GM12878 (cell line): ENCODE results near the gene HNRNPH3.

Experiments
- ATF7 ChIP-seq: fragments of 450-650 bp; IDR thresholded peaks from 2 replicates; pipeline ENCODE4 v1.6.1; 2016; ENCODE audit warnings: low read depth, mild to moderate bottlenecking
- BCLAF1 ChIP-seq: fragments of 450-650 bp; IDR thresholded peaks from 2 replicates; pipeline ENCODE4 v1.6.1; 2017; ENCODE audit warnings: antibody characterized with exemption, mild to moderate bottlenecking, moderate library complexity
- BHLHE40 ChIP-seq, 2 experiments: fragments of 450-650 bp in 1 of 2; IDR thresholded peaks; 2 replicates each; pipeline ENCODE4 v1.6.1; 2011 to 2017; ENCODE audit warnings: low read depth in 2 of 2, borderline replicate concordance in 1 of 2, improper control_type of control experiment in 1 of 2, low read length in 1 of 2, mild to moderate bottlenecking in 1 of 2
- CTCF ChIP-seq, 3 experiments: IDR thresholded peaks in 2 of 3; conservative IDR thresholded peaks in 1 of 3; 2 replicates each; pipeline ENCODE4 v1.5.1; 2011; ENCODE audit warnings: low read depth in 3 of 3, low read length in 3 of 3, mild to moderate bottlenecking in 3 of 3, control low read depth in 2 of 3, moderate library complexity in 2 of 3, inconsistent platforms in 1 of 3, mixed read lengths in 1 of 3; ENCODE audit not compliant: control insufficient read depth in 2 of 3, insufficient read depth in 1 of 3; ENCODE audit errors: extremely low read depth in 1 of 3
- EZH2 ChIP-seq: IDR thresholded peaks from 2 replicates; pipeline ENCODE4 v1.6.1; 2012; ENCODE audit warnings: low read depth, mild to moderate bottlenecking, control low read depth, inconsistent platforms, low read length, borderline replicate concordance; ENCODE audit not compliant: control insufficient read depth
- FOS ChIP-seq: IDR thresholded peaks from 3 replicates; pipeline ENCODE4 v1.6.1; 2011; ENCODE audit warnings: borderline replicate concordance; ENCODE audit not compliant: insufficient read length; ENCODE audit errors: extremely low read depth
- MAX ChIP-seq: IDR thresholded peaks from 2 replicates; pipeline ENCODE4 v1.6.1; 2012; ENCODE audit warnings: low read depth, low read length, improper control_type of control experiment
- NFYB ChIP-seq: IDR thresholded peaks from 2 replicates; pipeline ENCODE4 v1.6.1; 2011; ENCODE audit warnings: low read depth, mild to moderate bottlenecking, low read length, improper control_type of control experiment, moderate library complexity; ENCODE audit not compliant: insufficient read depth
- POLR2A ChIP-seq: IDR thresholded peaks from 2 replicates; pipeline ENCODE4 v1.6.1; 2011; ENCODE audit warnings: low read depth, mild to moderate bottlenecking, low read length
- POLR2AphosphoS5 ChIP-seq: IDR thresholded peaks from 2 replicates; pipeline ENCODE4 v1.6.1; 2011; ENCODE audit warnings: mild to moderate bottlenecking, low read length, inconsistent platforms
- RUNX3 ChIP-seq: IDR thresholded peaks from 2 replicates; pipeline ENCODE4 v1.6.1; 2012; ENCODE audit warnings: low read length, inconsistent platforms
- TF ChIP-seq, protein P1 (sequence below): IDR thresholded peaks from 2 replicates; pipeline ENCODE4 v1.6.1; 2011; ENCODE audit warnings: low read depth, low read length, improper control_type of control experiment, borderline replicate concordance

DNA sequence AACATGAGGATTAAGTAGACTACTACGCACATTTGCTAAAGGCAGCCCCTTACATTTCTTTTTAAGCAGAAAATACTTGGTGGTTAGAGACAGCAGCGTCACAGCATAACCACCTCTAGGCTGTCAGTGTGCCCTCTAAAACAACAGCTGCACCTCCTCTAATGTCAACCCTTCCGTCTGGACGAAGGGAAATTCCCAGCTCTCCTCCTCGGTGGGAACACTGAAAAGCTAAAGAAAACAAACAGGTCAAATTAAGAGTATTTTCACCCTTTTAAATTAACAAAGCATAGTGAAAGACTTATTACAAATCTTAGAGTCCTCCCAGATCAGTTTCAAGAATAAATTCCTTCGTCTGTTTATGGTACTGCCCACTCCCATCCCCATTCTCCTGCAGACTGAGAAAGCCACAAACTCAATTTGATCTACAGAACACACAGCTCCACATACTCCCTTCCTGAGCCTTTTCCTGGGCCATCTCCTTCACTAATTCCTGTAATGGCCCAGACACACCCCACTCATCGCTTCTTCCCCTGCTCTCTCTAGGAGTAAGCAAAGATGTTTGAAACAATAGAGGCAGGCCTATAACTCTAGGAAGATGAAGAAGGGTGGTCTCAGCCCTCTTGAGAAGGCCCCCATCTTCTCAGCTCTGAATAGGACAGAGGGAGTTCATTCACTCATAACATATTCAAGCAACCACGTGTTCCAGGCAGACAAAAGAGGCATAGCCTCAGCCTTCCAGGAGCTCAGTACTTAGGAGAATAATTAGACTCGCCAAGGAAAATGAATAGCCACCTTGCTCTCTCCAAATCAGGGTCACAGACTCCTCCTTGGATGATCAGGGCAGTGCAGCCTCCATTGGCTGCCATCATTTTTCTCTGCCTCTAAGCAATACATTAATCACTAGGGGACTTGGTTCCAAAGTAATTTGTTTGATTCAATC, 47.5 kb upstream of the HNRNPH3 start:
- TF ChIP-seq BCLAF1 (no peak), POLR2AphosphoS5 (no peak), EZH2 (no peak), POLR2A (no peak), ATF7 (no peak), FOS (no peak), RUNX3 (no peak), MAX (no peak), CTCF (IDR thresholded peaks at IDR 0.05 in 2 of 3, conservative IDR thresholded peaks at IDR 0.05 in 1 of 3; ENCODE audit: control insufficient read depth in 2 of 3, extremely low read depth in 1 of 3, insufficient read depth in 1 of 3, low read depth in 3 of 3, low read length in 3 of 3) (no peak), NFYB (no peak), BHLHE40 (IDR thresholded peaks at IDR 0.05; ENCODE audit: borderline replicate concordance in 1 of 2, low read depth in 2 of 2, low read length in 1 of 2) (no peak)
- TF ChIP-seq, protein P1, sequence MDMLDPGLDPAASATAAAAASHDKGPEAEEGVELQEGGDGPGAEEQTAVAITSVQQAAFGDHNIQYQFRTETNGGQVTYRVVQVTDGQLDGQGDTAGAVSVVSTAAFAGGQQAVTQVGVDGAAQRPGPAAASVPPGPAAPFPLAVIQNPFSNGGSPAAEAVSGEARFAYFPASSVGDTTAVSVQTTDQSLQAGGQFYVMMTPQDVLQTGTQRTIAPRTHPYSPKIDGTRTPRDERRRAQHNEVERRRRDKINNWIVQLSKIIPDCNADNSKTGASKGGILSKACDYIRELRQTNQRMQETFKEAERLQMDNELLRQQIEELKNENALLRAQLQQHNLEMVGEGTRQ = no peak
